ENCODE measurements around the gene MRPL38.

Gene MRPL38

GRCh38 chr17:75919611-75920010 lies 14.9 kb upstream of the MRPL38 start:
- DNase-seq (ENCODE audit: low spot score) = no peak

- DNase-seq (ENCODE audit: low spot score) = no peak
Observed at GRCh38 chr17:75917917-75918445, 13.3 kb upstream of the MRPL38 start.

- DNase-seq (ENCODE audit: low spot score) = no peak
Observed at GRCh38 chr17:75917141-75917916, 12.6 kb upstream of the MRPL38 start.

GRCh38 chr17:75915268-75915667 lies 10.6 kb upstream of the MRPL38 start:
- no peak for DNase-seq (ENCODE audit: low spot score)

- no peak for DNase-seq (ENCODE audit: low spot score)
Observed at GRCh38 chr17:75914643-75915267, 10.1 kb upstream of the MRPL38 start.

- DNase-seq (ENCODE audit: low spot score) = no peak
Observed at GRCh38 chr17:75913537-75914210, 9.0 kb upstream of the MRPL38 start.

GRCh38 chr17:75910699-75911098 lies 6.0 kb upstream of the MRPL38 start:
- DNase-seq (ENCODE audit: low spot score) = no peak

GRCh38 chr17:75909812-75910274 lies 5.2 kb upstream of the MRPL38 start:
- no peak for DNase-seq (ENCODE audit: low spot score)

GRCh38 chr17:75909051-75909811 lies 4.5 kb upstream of the MRPL38 start:
- no peak for DNase-seq (ENCODE audit: low spot score)

GRCh38 chr17:75908201-75908600 lies 3.5 kb upstream of the MRPL38 start:
- DNase-seq (ENCODE audit: low spot score) = no peak

- DNase-seq (ENCODE audit: low spot score) = no peak
Observed at GRCh38 chr17:75906143-75906884, 1.6 kb upstream of the MRPL38 start.

GRCh38 chr17:75902406-75902805 lies 2.3 kb downstream of the MRPL38 start:
- DNase-seq (ENCODE audit: low spot score) = no peak

- DNase-seq (ENCODE audit: low spot score) = no peak
Observed at GRCh38 chr17:75901727-75902126, 3.0 kb downstream of the MRPL38 start.

- DNase-seq (ENCODE audit: low spot score) = no peak
Observed at GRCh38 chr17:75900691-75901533, 3.8 kb downstream of the MRPL38 start.

- no peak for DNase-seq (ENCODE audit: low spot score)
Observed at GRCh38 chr17:75899767-75900468, 4.8 kb downstream of the MRPL38 start.

GRCh38 chr17:75899353-75899752 lies 5.3 kb downstream of the MRPL38 start:
- DNase-seq (ENCODE audit: low spot score) = no peak

GRCh38 chr17:75898791-75899190 lies 5.9 kb downstream of the MRPL38 start:
- DNase-seq (ENCODE audit: low spot score) = no peak

- no peak for DNase-seq (ENCODE audit: low spot score)
Observed at GRCh38 chr17:75898065-75898464, 6.6 kb downstream of the MRPL38 start.

- DNase-seq (ENCODE audit: low spot score) = no peak
Observed at GRCh38 chr17:75897160-75898019, 7.3 kb downstream of the MRPL38 start.
